Activated CD8-positive, alpha-beta memory T cell treated with anti-CD3 and anti-CD28 coated beads for 36 hours (primary cell): ENCODE measurements around the gene PTPN1. TPM values are rescaled to one million over a fixed set of nuclear protein-coding genes. Genes with fewer than 3 reads are reported as not detected.
"Not testable (repeated sequence)": the region's sequence is repeated elsewhere in the genome, so short reads cannot be mapped to it uniquely, and the experiment has no call there.

Experiments used
- CTCF ChIA-PET: fragments of 350-600 bp; sonication (Branson Sonifier 250); formaldehyde crosslinking; loops from one replicate; lab custom pipeline; 2021; ENCODE audit warnings: antibody characterized with exemption; lab: Charles Lee
- POLR2A ChIA-PET: fragments of 350-600 bp; sonication (Branson Sonifier 250); formaldehyde crosslinking; loops from one replicate; lab custom pipeline; 2021; ENCODE audit warnings: antibody characterized with exemption; lab: Charles Lee
- total RNA-seq, 2 experiments: library from RNA; stranded (reverse); gene quantifications; one replicate each; pipeline ENCODE4 v1.2.3, GENCODE V29; 2021

Gene PTPN1
- total RNA-seq, result 10 to 100 TPM; 67.9 to 70.5 TPM

- ChIA-PET CTCF (interaction anchor here (0.7 to 2.5 kb wide), 6 partner anchors 10 to 126 kb away, joined by 3 to 9 read pairs (median 6); no protein-coding TSS in a partner anchor), POLR2A (interaction anchor here (0.6 to 2.7 kb wide), 6 partner anchors 17 to 840 kb away, joined by 3 to 10 read pairs (median 6); no protein-coding TSS in a partner anchor)
Measured at GRCh38 chr20:50509923-50510705, at the start of gene PTPN1. Gene PTPN1, plus strand, starts transcription at chr20:50510383. Its CDS starts 145 bp downstream, at chr20:50510528.

DNA sequence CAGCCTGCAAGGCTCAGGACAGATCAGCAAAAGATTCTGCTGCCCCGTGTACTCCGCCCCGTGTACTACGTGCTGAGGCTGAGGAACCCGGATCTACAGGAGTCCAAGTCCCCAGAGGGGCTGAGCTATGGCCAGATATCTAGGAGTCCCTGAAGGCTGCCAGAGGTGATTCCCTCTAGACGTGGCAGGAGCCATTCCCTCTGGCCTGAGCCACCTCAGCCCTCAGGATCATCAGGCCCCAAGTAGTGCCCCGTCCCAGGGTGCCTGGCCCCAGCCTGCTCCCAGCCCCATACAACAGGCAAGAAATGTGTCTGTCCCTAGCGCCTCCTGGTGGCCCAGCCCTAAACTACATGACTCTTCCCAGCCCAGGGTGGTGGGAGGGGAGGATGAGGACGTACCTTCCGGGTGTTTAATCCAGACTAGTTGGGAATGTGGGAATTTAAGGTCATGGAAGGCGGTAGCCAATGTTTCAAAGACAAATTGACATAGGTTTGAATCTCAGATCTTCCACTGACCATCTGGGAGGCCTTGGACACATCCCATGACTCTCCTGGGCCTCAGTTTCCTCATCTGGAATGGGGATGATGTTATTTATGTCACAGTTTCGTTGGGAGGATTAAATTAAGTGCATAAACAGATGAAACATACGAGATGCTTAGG lies 49.4 kb upstream of the PTPN1 start:
- POLR2A ChIA-PET, result no interaction called here

DNA sequence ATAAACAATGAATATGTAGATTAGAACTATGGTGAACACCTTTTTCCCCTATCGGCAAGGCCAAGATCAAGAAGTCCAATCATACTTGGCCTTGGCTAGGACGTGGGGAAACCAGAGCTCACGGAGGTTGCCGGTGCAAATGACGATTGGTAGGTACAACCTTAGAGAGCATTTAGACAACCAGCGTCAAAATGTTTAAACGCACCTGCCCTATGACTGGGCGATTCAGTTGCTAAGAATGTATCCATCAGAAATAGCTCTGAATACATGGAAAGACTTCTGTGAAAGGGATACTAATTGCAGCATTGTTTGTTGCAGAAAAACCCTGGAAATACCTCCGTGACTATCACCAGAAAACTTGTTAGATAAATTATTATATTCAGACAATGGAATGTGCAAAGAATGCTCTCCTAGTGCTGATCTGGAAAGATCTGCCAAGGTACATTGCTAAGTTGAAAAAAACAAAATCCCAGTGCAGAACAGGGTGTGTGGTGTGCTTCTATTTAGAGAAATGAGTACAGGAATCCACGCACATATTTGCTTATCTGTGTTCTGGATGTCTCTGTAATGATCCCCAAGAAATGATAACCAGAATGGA lies 48.0 kb upstream of the PTPN1 start:
- ChIA-PET POLR2A (no interaction called here), CTCF (interaction anchor here (0.6 to 4.4 kb wide), 7 partner anchors 16 to 310 kb away, joined by 3 to 73 read pairs (median 3); partner anchors contain the start of gene CEBPB)

More for the DNA sequence above, 49.4 kb upstream of the PTPN1 start:
- CTCF ChIA-PET, result interaction anchor here (0.8 to 1.3 kb wide), 6 partner anchors 10 to 282 kb away, joined by 3 to 6 read pairs (median 4); no protein-coding TSS in a partner anchor

GRCh38 chr20:50464026-50464724 lies 46.0 kb upstream of the PTPN1 start:
- ChIA-PET POLR2A (interaction anchor here (1.7 kb wide), 1 partner anchor 273 kb away, joined by 9 read pairs; the partner anchor contains the start of gene CEBPB), CTCF (interaction anchor here (0.7 to 4.4 kb wide), 15 partner anchors 12 to 485 kb away, joined by 3 to 73 read pairs (median 3); partner anchors contain the start of gene CEBPB)

DNA sequence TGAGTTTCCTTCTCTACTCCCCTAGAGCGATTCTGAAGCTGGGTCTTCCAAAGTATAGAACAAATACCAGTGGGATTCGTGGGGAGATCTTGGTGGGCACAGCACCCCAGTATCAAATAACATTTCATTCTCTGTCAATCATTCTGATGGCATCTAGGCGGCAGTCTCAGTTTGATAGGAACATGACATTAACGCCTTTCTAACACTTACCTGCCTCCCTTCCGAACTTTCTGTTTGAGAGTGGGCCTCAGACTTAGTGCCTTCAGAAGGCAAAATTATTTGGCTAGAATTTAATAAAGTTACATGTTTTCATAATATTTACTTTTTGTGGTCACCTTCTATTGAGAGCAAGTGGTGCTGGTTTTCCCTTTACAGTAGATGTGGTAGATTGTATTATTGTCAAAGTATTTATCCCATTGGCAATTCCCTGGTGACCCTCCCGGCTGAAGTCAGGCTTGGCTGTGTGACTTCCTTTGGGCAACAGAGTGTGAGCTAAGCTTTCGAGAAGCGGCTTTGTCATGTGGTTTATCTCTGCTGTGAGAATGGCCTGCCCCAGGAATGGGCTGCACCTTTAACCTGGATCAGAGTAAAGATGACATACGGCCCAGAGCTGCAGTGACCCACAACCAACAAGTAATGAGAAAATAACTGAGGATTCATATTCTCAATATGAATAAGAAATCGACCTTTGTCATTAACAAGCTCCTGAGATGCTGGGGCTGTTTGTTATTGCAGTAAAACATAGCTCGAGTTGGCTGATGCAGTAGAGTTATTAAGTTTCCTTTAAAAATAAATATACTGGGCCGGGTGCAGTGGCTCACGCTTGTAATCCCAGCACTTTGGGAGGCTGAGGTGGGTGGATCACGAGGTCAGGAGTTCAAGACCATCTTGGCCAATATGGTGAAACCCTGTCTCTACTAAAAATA lies 45.2 kb upstream of the PTPN1 start:
- ChIA-PET CTCF (interaction anchor here (0.7 to 4.4 kb wide), 13 partner anchors 13 to 486 kb away, joined by 3 to 73 read pairs (median 3); partner anchors contain the start of gene CEBPB), POLR2A (interaction anchor here (1.7 kb wide), 1 partner anchor 274 kb away, joined by 9 read pairs; the partner anchor contains the start of gene CEBPB)

- CTCF ChIA-PET, result interaction anchor here (0.5 to 2.4 kb wide), 4 partner anchors 72 to 281 kb away, joined by 3 to 7 read pairs (median 6); no protein-coding TSS in a partner anchor
- POLR2A ChIA-PET, result no interaction called here
Measured at GRCh38 chr20:50467174-50467573, 43.0 kb upstream of the PTPN1 start.

DNA sequence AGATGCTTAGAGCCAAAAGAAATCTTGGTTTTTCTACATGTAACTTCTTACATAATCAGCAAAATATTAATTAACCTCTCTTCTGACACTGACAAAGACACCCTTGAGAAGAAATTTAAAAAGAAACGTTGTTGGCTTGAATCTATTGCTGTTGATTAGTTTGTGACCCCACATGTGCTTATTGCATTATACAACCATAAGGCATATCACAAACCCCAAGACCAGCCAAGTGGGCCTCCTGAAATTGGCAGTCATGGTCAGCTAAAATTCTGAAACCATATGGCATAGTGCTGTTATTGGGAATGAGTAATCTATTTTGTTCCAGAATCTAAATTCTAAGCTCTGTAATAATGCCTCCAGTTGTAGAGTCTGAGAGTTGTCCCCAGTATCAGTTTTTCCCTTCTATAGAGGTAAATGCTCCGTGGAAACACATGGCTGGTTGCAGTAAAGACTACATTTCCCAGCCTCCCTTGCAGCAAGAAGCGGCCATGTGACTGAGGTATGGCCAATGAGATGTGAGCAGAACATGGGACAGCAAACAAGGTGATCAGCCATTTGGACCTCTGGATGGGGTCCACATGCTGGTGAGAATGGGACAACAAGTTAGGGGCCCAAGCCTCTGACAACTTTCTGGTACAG lies 42.3 kb upstream of the PTPN1 start:
- ChIA-PET CTCF (interaction anchor here (0.5 to 2.4 kb wide), 5 partner anchors 72 to 282 kb away, joined by 3 to 8 read pairs (median 3); no protein-coding TSS in a partner anchor), POLR2A (no interaction called here)

GRCh38 chr20:50468378-50468798 lies 41.8 kb upstream of the PTPN1 start:
- CTCF ChIA-PET, result interaction anchor here (0.5 to 2.4 kb wide), 5 partner anchors 102 to 283 kb away, joined by 3 to 8 read pairs (median 3); no protein-coding TSS in a partner anchor
- POLR2A ChIA-PET, result no interaction called here

DNA sequence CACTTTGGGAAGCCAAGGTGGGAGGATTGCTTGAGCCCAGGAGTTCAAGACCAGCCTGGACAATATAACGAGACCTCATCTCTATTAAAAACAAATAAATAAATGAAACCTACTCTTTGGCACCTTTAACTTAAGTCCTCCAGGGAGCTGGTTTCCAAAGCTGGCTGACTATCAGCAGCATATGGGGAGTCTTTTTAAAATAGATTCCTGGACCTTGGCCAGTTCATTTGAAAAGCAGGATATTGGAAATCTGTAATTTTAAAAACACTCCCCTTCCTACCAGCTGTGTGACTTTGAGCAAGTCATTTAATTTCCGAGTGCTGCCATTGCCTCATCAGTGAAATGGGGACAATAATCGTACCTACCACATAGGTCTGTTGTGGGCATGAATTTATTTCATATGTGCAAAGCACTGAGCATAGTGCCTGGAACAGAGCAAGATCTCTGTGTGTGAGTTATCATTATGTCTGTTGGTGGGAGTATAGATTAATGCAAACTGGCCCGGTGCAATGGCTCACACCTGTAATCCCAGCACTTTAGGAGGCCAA lies 40.9 kb upstream of the PTPN1 start:
- POLR2A ChIA-PET, result interaction anchor here (0.8 kb wide), 1 partner anchor 266 kb away, joined by 3 read pairs; no protein-coding TSS in a partner anchor
- CTCF ChIA-PET, result interaction anchor here (1.2 to 2.4 kb wide), 5 partner anchors 101 to 283 kb away, joined by 3 to 8 read pairs (median 7); no protein-coding TSS in a partner anchor

- ChIA-PET CTCF (interaction anchor here (1.2 to 2.4 kb wide), 3 partner anchors 106 to 281 kb away, joined by 3 to 8 read pairs (median 7); no protein-coding TSS in a partner anchor), POLR2A (interaction anchor here (0.8 kb wide), 1 partner anchor 267 kb away, joined by 3 read pairs; no protein-coding TSS in a partner anchor)
Measured at GRCh38 chr20:50469796-50470195, 40.4 kb upstream of the PTPN1 start.

GRCh38 chr20:50470264-50470858 lies 39.8 kb upstream of the PTPN1 start:
- ChIA-PET POLR2A (interaction anchor here (0.8 kb wide), 1 partner anchor 268 kb away, joined by 3 read pairs; no protein-coding TSS in a partner anchor), CTCF (interaction anchor here (1.0 to 2.4 kb wide), 7 partner anchors 102 to 399 kb away, joined by 3 to 8 read pairs (median 3); no protein-coding TSS in a partner anchor)

DNA sequence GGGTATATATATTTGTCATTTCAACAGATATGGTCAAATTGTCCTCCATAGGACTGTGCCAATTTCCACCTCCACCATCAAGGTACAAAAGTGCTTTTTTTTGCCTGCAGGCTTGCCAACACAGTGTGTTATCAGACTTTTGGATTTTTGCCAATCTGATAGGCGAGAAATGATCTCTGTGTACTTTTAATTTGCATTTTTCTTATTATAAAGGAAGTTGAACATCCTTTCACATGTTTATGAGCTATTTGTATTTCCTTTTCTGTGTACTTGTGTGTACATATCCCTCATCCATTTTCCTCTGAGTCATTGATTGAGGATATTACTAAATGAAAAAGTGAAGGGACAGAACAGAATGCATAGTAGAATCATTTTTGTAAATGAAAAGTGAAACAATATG lies 39.0 kb upstream of the PTPN1 start:
- ChIA-PET POLR2A (no interaction called here), CTCF (interaction anchor here (1.0 to 2.0 kb wide), 7 partner anchors 101 to 400 kb away, joined by 3 to 10 read pairs (median 4); no protein-coding TSS in a partner anchor)

- CTCF ChIA-PET, result interaction anchor here (1.0 to 2.0 kb wide), 3 partner anchors 21 to 103 kb away, joined by 3 to 10 read pairs (median 4); no protein-coding TSS in a partner anchor
Measured at GRCh38 chr20:50472693-50473664, 37.2 kb upstream of the PTPN1 start.

GRCh38 chr20:50474356-50474755 lies 35.8 kb upstream of the PTPN1 start:
- POLR2A ChIA-PET, result not testable (repeated sequence)
- CTCF ChIA-PET, result interaction anchor here (1.1 kb wide), 1 partner anchor 105 kb away, joined by 3 read pairs; no protein-coding TSS in a partner anchor

More at GRCh38 chr20:50472693-50473664, 37.2 kb upstream of the PTPN1 start:
- POLR2A ChIA-PET, result no interaction called here
